ENCODE results near the gene DKKL1.

DNA sequence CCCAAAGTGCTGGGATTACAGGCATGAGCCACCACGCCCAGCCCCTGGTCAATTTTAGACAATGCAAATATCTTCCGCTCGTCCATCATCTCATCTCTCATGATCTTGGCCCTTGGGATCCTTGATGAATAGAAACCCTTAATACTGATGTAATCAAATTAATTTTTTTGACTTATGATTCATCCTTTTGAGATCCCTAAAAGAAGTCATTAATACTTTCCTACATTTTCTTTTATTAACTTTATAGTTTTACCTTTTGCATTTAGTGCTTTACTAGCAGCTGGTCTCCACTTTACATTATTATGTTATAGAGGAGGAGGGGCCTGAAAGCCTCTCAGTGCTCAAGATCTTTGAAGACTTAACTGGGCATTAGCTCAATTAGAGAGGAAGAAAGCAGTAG is 16.7 kb downstream of the DKKL1 start:
- TF ChIP-seq CTCF (IDR thresholded peaks at IDR 0.05) (no peak), NR3C1 (IDR thresholded peaks at IDR 0.05) (no peak)

Data from A549 (cell line).